Measurements from ENCODE around the gene HNRNPA2B1. TPM values are rescaled to one million over a fixed set of nuclear protein-coding genes. Genes with fewer than 3 reads are reported as not detected.
"Not testable (repeated sequence)": the region's sequence is repeated elsewhere in the genome, so short reads cannot be mapped to it uniquely, and the experiment has no call there.

The HNRNPA2B1 gene
- polyA plus RNA-seq, 12 donors: 126 to 1,068 (median 803) TPM

DNA sequence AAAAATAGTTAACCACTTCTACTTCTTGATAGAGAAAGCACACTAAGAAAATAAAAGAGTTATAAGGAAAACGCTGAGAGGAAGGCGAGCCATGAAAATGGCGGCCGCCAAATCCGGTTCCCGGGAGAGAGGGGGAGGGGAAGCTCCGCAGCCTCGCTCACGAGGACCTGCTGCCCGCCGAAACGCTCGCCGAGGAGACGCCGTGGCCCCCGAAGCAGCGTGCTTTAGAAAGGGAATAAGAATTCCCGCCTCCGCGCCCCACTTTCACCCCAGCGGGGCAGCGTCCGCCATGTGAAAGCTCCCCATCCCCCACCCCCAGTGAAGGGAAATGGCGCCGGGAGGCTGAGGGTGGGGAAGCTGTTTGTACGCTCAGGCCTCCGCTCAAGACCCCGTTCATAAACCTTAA, 505 bp downstream of the HNRNPA2B1 start:
- DNase-seq: peak; percentile 86

GRCh38 chr7:26199301-26200037, 1.1 kb downstream of the HNRNPA2B1 start:
- no peak for DNase-seq

DNA sequence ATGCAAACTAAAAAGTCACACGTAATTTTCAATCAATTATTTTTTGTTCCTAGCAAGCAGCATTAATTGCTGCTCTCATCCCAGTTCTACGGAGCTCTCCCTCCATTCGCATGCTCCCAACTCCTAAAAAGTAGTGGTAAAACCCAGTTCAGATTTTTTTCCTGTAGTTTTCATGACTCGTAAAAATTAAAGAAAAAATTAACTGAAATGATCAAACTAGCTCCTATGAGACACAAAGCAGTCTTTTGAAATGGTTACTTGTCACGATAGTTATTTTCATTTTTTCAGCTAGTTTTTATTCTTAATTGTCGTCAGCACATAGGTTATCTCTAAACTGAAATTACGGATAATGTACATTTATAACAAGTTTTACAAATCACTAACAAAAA, 1.8 kb downstream of the HNRNPA2B1 start:
- no peak for DNase-seq

GRCh38 chr7:26198133-26198780, 2.3 kb downstream of the HNRNPA2B1 start:
- DNase-seq: peak; percentile 56

GRCh38 chr7:26197153-26198115, 3.1 kb downstream of the HNRNPA2B1 start:
- DNase-seq: no peak

- no peak for DNase-seq
Observed at GRCh38 chr7:26195867-26196657, 4.5 kb downstream of the HNRNPA2B1 start.

- DNase-seq: no peak
Observed at GRCh38 chr7:26195182-26195581, 5.4 kb downstream of the HNRNPA2B1 start.

- DNase-seq: not testable (repeated sequence)
Observed at GRCh38 chr7:26194764-26195163, 5.8 kb downstream of the HNRNPA2B1 start.

DNA sequence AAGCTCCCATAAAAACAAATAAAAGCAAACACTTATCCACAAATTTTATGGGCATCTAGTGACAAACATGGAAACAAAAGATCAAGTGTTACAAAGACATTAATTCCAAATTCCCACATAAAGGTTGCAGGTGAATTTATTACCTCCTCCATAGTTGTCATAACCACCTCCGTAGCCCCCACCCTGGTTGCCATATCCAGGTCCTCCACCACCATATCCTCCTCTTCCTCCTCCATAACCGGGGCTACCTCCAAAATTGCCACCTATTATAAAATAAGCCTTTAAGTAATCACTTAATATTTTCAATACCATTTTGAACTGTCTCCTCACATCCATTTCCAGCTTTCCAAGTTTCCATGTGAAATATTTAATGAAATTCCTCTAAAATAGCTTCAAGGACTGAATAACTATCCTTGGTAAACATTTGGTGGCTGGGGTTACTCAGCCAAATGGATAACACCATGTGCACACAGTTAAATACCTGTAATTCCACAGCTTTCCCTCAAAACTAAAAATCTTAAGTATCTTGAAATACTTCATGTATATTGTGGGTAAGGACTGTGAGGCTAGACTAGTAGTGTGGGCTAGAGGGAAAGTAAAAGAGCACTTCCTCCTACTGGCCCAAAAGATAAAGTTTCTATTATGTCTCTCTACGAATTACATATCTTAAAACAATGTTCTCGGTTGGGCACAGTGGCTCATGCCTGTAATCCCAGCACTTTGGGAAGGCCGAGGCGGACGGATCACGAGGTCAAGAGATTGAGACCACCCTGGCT, 6.9 kb downstream of the HNRNPA2B1 start:
- no peak for DNase-seq

DNA sequence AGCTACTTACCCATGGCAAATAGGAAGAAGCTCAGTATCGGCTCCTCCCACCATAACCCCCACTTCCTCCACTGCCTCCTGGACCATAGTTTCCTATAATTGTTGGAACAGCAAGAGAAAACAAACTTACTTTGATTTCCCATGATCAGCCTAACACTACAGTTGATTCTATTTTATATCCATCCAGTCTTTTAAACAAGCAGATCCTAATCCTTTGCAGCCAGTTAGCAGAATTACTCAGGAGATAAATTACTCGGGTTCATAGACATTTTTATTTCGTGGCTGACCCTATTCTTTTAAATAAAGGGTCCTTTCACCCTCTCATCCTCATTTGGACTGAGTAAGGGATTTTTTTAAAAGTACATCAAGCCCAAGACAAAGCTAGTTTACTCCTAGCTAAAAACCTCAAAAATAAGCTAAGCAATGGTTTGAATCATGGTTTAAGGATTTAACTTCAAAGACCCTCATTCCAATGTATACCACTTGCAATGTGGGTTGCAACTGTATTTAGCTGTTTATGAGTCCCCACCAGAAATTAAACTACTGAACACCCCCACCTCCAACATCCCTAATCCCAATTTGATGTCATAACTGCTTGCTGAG, 8.0 kb downstream of the HNRNPA2B1 start:
- DNase-seq: no peak

DNA sequence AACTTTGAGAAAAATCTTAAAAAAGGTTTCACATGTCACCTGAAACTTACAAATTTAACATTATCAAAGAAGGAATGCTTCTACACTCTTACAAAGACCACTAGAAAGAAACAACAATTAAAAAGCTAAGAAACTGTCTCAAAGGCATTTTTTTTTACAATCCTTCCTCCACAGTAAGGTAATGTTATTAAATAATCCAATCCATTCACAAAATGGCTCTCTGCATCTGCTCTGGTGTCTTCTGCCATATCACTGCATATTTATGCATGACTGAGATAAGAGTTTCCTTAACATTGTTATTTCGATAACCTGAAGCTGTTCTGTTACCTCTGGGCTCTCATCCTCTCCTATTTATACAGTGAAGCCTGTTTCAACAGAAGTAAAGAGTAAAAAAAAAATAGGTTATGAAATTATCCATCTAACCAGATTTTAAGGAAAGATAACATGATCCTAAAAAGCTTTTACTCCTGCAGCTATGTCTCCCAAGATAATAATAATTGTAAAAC, 8.5 kb downstream of the HNRNPA2B1 start:
- DNase-seq: no peak

DNA sequence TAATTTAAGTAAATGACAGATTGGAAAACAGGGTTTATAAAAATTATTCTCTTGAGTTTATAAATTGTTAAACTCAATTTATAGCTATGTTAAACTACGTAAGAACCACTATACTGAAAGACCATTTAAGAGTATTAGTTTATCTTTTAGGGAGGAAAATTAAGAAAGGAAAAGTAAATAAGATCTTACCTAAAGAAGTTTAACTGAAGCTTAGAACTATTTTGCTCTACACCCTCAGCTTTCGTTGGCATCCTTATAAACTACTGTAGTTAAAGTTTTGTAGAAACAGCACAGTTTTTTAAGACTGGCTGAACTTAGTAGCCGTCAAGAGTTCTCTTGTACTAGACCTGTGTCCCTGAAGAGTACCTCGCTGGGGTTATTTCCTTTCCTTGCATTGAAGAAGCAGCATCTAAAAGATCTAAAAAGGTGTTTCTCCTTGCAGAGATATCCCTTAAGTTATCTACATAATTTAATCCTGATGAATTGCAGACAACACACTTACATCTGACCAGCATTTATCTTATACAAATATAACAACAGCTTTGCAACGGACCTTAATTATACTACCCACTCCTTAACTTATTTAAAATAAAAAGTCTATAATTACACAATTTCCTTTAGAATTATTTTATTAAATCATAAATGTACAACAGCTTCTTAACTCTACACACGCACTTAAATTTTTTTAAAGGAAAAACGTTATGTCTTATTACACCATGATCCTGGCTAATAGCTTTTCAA, 9.1 kb downstream of the HNRNPA2B1 start:
- no peak for DNase-seq

- no peak for DNase-seq
Observed at GRCh38 chr7:26190417-26190869, 10.1 kb downstream of the HNRNPA2B1 start.

DNA sequence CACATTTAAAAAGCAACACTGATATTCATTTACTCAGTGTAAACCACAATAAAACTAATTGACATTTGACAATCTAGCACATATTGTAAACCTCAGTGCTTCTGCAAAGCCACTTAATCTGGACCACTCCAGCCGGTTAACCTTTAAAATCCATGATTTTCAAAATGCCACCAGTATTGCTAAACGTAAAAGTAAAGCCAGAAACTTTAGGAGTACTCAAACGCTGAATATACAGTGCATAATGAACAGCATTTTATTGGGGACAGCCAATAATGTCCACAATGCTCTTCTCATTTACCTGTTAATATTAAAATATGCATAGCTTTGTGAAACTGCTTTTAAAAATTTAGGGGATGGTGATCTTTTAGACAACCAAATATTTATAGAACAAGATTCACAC, 10.8 kb downstream of the HNRNPA2B1 start:
- DNase-seq: no peak

DNA sequence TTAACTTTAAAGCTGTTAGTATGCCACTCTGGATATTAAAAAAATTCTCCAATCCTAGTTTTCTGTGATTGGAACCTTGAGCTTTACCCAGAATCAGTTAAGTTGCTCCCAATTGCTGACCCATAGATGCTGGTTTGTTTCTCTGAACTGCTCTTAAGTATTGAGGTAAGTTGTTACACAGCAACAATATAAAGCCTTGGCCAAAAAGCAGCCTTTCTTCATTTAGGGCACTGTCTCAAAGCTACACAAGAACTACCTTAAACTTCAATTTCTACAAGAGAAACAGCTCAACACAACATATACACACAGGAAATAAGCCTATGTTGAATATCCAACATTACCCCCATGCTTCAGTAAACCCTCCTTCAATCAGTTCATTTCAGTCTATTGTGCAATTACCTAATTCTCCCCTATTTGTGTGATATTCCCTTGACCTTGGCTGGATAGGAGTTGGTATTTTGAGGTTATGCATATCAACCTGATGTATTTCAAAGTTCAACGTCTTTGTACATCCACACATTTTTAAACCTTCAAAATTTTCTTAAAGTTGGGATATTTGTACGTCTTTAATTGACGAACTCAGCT, 11.5 kb downstream of the HNRNPA2B1 start:
- DNase-seq: no peak

DNA sequence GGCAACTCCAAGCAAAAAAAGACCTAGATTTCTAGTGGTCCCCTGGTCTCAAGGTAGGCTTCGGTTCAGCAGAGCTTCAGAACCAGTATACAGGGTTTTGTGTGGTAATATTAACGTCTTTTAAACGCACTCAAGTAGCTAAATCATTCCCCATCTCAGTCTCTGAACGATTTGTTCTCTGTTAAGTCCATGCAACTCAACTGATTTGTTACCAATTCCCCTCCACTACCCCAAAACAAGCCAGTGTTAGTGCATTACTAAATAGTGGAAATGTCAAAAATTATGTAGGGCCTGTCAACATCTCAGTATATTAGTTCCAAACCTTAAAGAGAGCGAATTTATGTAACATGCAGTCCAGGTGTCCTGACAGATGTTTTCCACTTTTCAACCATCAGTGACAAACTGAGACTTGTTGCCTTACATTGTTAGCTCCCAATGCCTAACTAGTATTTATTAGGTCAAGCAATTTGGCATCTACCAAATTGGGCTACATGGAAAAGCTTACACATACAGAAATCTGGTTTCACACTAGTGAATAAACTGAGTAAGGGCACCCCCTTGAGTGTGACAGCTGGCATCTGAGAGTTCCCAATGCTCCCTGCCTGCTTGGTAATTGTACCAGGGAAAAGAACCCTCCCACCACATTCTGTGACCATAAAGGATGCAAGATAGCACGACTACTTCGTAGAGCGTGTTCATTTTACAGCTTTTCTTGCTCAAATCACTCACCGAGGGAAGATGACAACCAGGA, 12.2 kb downstream of the HNRNPA2B1 start:
- no peak for DNase-seq

DNA sequence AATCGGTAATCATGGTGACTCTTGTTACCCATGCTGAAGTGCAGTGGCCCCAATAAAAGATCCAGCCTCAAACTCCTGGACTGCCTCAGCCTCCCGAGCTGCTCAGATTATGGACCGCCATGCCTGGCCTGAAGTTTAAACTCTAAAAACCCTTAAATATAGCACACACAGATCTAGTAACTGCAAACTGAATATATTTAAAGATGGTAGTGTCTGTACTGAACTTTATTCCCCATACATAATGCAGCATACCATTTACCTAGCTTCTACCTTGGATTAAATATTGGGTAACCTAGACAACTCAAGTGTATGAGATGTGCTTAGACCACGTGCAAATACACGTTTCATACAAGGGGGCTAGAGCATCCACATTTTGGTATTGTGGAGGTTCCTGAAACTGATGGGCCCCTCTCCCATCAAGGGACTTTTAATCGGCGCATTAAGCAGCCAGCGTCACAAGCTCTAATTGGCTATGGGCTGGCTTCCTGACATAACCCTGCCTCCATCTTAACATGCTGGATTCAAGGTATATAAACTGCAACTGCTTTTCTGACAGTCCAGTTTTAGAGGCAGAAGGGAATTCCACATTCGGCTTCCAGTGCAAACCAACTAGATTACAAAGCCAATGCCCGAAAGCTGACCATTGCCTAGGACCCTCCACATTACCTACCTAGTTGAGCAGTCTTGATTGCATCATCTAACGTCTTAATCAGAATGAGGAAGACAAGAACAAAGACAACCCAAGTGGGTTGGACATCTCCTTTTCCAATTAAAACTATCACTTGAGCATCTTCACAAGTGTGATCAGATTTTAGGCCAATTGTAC, 13.0 kb downstream of the HNRNPA2B1 start:
- no peak for DNase-seq
